GM03348 (cell line): Measurements from ENCODE around the gene PCID2.

Experiments
- DNase-seq: peaks from one replicate; pipeline ENCODE4 v3.0.0; 2012; ENCODE audit warnings: low spot score

PCID2 gene

GRCh38 chr13:113187263-113187669 lies 21.2 kb downstream of the PCID2 start:
- peak; percentile 95 for DNase-seq

- DNase-seq = no peak
Measured at GRCh38 chr13:113186061-113186900, 22.2 kb downstream of the PCID2 start.

- DNase-seq = no peak
Measured at GRCh38 chr13:113184568-113185440, 23.7 kb downstream of the PCID2 start.

DNA sequence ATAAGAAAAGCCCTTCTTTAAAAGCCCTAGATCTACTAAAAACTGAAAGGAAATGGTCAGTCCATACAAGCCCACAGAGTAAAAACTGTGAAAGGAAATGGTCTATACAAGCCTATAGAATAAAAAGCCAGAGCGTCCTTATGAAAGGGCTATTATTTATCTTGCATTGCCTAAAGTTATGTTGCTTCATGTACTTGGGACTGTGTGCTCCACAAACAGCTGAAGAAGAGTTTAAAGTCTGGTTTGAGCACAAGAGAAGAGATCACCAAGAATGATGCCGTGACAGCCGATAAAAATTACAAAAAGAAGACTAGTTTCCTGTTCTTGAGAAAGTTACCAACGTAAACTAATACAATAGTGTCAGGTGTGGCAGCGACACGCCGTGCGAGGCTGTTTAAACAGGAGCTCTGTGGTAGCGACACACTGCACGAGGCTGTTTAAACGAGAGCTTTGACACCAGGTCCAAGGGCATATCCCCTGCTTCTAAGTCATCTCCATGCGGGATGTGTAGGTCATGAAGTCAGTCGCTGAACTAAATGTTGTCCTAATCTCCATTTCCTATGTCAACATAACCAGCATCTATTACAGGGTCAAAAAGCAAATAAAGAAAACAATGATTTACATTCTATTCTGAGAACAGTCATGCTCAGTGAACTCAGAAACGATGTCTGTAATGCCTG lies 24.9 kb downstream of the PCID2 start:
- DNase-seq = no peak

DNA sequence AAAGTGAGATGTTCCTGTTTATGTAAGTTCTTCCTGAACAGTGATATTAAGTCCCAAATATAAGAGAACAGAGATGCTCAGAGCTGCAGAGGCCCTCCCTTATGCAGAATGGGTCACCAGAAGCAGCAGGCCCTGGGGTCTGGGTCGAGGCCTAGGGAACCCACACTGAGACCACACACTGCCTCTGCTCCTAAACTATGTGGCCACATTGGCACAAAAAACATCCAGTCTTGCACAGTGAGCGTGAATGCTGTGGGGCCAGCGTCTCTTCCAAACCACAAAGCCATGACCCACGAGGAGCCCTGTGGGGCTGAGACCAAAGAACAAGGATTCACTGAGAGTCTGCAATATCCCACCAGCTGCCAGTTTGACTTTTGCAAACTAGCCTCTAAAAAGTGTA lies 26.4 kb downstream of the PCID2 start:
- no peak for DNase-seq

DNA sequence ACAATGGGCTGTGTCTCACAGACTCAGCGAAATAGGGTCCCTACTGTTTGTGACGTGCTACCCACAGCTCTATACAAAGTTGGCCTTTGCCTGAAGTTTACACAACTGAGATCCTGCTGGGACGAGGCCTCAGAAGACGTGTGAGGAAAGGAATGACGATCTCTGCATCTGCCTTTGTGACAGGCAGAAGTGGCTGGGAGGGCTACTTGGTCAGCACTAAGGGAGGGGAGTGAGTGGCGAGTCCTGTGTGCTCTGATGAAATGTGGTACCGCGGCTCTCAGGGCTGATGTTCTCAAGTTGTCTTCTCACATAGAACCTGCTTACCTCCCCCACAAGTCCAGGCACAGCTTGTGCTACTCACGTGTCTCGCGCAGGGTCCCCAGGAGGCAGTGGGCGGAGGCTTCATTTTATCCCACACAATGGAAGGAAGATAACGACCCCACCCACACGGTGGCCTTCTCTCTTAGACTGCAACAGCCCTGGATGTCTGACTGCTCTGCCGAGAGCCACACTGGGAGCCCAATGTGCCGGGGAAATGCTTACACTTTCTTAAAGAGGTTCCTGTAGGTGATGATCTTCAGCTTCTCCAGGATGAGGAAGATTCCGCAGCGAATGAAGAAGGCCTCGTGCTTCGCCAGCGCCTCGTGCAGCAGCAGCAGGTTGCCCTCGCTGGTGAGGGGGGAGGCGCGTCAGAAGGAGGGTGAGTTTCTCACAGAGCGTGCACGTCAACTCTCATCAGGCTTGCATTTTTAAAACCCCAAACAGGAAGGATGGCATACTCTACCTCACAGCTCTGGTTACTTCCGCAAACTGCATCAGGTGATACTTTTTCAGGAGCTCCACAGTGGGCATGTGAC lies 28.9 kb downstream of the PCID2 start:
- no peak for DNase-seq

DNA sequence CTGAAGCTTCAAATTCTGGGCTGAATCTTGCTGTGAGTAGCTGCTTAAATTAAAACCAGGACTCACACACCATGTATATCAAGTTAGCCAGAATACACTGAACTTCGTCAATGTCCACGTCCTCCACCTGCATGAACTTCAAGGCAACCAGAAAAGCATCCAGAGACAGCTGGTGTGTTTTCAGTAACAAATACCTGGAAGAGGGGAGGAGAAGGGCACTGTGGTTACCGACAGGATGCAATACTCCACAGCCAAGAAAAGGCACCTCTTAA lies 29.6 kb downstream of the PCID2 start:
- no peak for DNase-seq

- peak; percentile 70 for DNase-seq
Measured at GRCh38 chr13:113178070-113178895, 30.2 kb downstream of the PCID2 start.

- DNase-seq = no peak
Measured at GRCh38 chr13:113176822-113177221, 31.6 kb downstream of the PCID2 start.

- DNase-seq = no peak
Measured at GRCh38 chr13:113176280-113176679, 32.2 kb downstream of the PCID2 start.

GRCh38 chr13:113172419-113172926 lies 36.0 kb downstream of the PCID2 start:
- DNase-seq = no peak

- no peak for DNase-seq
Measured at GRCh38 chr13:113171250-113172125, 37.0 kb downstream of the PCID2 start.

DNA sequence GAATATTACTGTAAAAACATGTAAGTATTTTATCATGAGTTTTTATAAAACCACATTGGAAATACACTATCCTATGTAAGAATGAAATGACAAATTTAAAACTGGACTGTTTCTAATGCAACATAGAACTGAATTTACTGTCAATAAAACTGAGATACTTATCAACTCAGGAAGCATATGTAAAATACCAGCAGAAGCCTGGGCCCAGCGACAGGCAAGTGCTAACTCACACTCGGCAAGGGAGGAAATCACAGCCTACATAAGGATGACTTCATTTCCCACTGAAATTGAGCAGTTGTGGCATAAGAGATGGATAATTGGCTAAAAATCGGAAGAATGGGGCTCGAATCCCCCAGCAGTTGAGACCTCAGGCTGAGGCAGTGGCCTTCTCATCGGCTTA lies 38.0 kb downstream of the PCID2 start:
- DNase-seq = no peak

DNA sequence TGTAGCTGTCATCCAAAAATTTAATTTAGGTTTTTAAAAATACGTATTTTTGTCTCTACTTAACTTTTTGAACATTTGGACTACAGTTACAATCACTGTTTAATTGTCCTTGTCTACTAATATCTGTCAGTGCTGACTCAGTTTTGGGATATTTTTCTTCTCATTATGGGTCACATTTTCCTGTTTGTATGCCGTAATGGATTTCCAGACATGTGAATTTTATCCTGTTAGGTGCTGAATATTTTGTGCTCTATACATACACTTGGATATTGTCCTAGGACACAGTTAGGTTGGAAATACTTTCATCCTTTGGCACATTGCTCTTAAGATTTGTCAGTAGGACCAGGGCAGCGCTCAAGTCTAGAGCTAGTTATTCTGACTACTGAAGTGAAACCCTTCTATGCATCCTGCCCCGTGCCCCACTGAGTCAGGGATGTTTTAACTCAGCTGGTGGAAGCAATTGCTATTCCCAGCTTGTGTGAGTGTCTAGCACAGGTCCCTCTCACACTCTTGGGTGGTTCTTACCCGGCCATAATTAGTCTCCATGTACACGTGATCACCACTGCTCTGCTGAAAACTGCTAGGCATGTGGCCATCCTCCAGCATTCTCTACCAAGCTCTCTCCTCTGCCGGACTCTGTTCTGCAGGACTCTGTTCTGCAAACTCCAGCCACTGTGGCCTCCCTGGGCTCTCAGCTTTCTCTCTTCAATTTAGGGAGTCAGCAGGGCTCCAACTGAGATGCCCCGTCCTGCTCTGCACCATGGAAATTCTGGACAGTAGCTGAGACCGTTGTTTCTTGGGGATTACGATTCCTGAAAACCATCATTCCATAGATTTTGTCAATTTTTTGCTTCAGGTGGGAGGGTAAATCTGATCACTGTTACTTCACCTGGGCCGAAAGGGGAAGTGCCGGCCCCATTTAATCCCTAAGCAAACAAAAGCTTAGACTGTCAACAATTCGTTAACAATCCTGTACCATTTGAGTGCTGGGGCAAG lies 38.9 kb downstream of the PCID2 start:
- no peak for DNase-seq

GRCh38 chr13:113168211-113168610 lies 40.3 kb downstream of the PCID2 start:
- DNase-seq = no peak

DNA sequence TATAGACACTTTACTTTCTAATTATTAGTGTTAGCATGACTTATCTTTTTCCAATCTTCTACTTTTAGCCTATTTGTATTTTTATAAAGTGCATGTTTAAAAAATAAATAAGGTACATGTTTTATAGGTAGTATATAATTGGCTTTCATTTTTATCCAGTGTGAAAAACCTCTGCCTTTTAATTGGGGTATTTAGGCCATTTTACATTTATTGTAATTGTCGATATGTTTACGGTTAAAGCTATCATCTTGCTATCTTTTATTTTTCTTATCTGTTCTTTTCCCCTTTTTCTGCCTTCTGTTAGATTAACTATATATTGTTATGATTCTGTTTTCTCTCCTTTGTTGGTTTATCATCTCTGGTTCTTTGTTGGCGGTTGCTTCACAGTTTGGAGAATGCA lies 40.9 kb downstream of the PCID2 start:
- DNase-seq = no peak

GRCh38 chr13:113167155-113167554 lies 41.3 kb downstream of the PCID2 start:
- DNase-seq = no peak

- no peak for DNase-seq
Measured at GRCh38 chr13:113166681-113167080, 41.8 kb downstream of the PCID2 start.
